HepG2 (cell line): Measurements from ENCODE around the gene ATP5PB. TPM values are rescaled to one million over a fixed set of nuclear protein-coding genes. Genes with fewer than 3 reads are reported as not detected.

Experiments
- FOSL2 ChIP-seq: sonication (generic); formaldehyde crosslinking; IDR thresholded peaks from 2 replicates; pipeline ENCODE4 v1.4.0; 2020; ENCODE audit warnings: missing genetic modification reagents
- GTF3A ChIP-seq: sonication (generic); formaldehyde crosslinking; conservative IDR thresholded peaks from 2 replicates; pipeline ENCODE4 v1.4.0; 2020; ENCODE audit warnings: mild to moderate bottlenecking, missing genetic modification reagents
- HOMEZ ChIP-seq: IDR thresholded peaks from 2 replicates; pipeline ENCODE4 v1.6.1; 2016; ENCODE audit warnings: low read depth
- MXD1 ChIP-seq: sonication (generic); formaldehyde crosslinking; IDR thresholded peaks from 2 replicates; pipeline ENCODE4 v1.4.0; 2020; ENCODE audit warnings: mild to moderate bottlenecking, missing genetic modification reagents
- SKI ChIP-seq: fragments of 450-650 bp; IDR thresholded peaks from one replicate; pipeline ENCODE4 v1.6.1; 2018; ENCODE audit warnings: mild to moderate bottlenecking; ENCODE audit not compliant: partially characterized antibody
- SYNCRIP ChIP-seq: fragments of 200-400 bp; formaldehyde crosslinking; IDR thresholded peaks from 2 replicates; pipeline ENCODE4 v1.6.1; 2018; ENCODE audit warnings: mild to moderate bottlenecking, low read depth, low read length; ENCODE audit not compliant: insufficient read depth
- U2AF2 ChIP-seq: fragments of 200-400 bp; formaldehyde crosslinking; IDR thresholded peaks from 2 replicates; pipeline ENCODE4 v1.6.1; 2017; ENCODE audit warnings: low read depth, mild to moderate bottlenecking, low read length
- ZBTB26 ChIP-seq: IDR thresholded peaks from 2 replicates; pipeline ENCODE4 v1.6.1; 2016; ENCODE audit warnings: missing compliant biosample characterization, missing genetic modification reagents, borderline replicate concordance
- ZKSCAN8 ChIP-seq: IDR thresholded peaks from 2 replicates; pipeline ENCODE4 v1.6.1; 2016; ENCODE audit warnings: borderline replicate concordance, missing genetic modification reagents, missing compliant biosample characterization
- ZMYM4 ChIP-seq: sonication (generic); formaldehyde crosslinking; IDR thresholded peaks from 2 replicates; pipeline ENCODE4 v1.8.1; 2023; ENCODE audit warnings: mild to moderate bottlenecking, missing genetic modification reagents
- ZNF230 ChIP-seq: sonication (generic); formaldehyde crosslinking; IDR thresholded peaks from 2 replicates; pipeline ENCODE4 v1.4.0; 2020; ENCODE audit warnings: mild to moderate bottlenecking, missing genetic modification reagents
- ZNF879 ChIP-seq: sonication (generic); formaldehyde crosslinking; IDR thresholded peaks from 2 replicates; pipeline ENCODE4 v1.8.1; 2023; ENCODE audit warnings: missing genetic modification reagents
- polyA plus RNA-seq, 8 experiments: library from polyadenylated mRNA; depleted of rRNA in 3 of 8; stranded (reverse) in 7 of 8; unstranded in 1 of 8; fragments of >200 nt; fragmentation: Illumina TruSeq in 4 of 8; extraction: Trizol in 4 of 8; gene quantifications; 2 replicates each; pipeline versions ENCODE4 v1.2.1 to v1.2.3, GENCODE V29; 2011 to 2016; ENCODE audit warnings: low read depth in 4 of 8, missing spikeins in 1 of 8, mixed read lengths in 1 of 8; ENCODE audit not compliant: insufficient read depth in 1 of 8
- total RNA-seq, 5 experiments: library from RNA; depleted of rRNA; stranded (reverse); fragments of >200 nt; fragmentation: Illumina TruSeq; extraction: Trizol; gene quantifications; 2 replicates each; pipeline ENCODE4 v1.2.3, GENCODE V29; 2016; ENCODE audit warnings: low read depth in 1 of 5

ATP5PB gene
- total and polyA plus RNA-seq, 2 of the 13 experiments (the other 11 are each of a cell fraction or from before 2014, with no cell fraction given): 297 to 541 TPM

GRCh38 chr1:111414756-111415155 is 34.5 kb upstream of the ATP5PB start (continued):
- no peak for TF ChIP-seq SYNCRIP
- no peak for TF ChIP-seq ZKSCAN8 (CRISPR knock-in tag)
- 0 out of 2 replicates have a peak, but pooled peaks have one; percentile 38 for TF ChIP-seq FOSL2 (CRISPR knock-in tag)
- TF ChIP-seq HOMEZ (CRISPR knock-in tag): no peak
- TF ChIP-seq ZMYM4 (CRISPR knock-in tag): no peak
- no peak for TF ChIP-seq ZBTB26 (CRISPR knock-in tag)
- peak; percentile 68 for TF ChIP-seq SKI
- TF ChIP-seq MXD1 (CRISPR knock-in tag): no peak
- TF ChIP-seq GTF3A (CRISPR knock-in tag): no peak
- no peak for TF ChIP-seq ZNF230
- no peak for TF ChIP-seq U2AF2
- no peak for TF ChIP-seq ZNF879 (CRISPR knock-in tag)
- TF ChIP-seq, all 625 proteins: peak for 13
